Activated CD4-positive, alpha-beta T cell treated with anti-CD3 and anti-CD28 coated beads, Interleukin-2, amount 50 U/mL, for 1 hour (primary cell): ENCODE data around the gene SKP1.
A peak's percentile ranks its signal among the peaks of the same experiment; 100 is the strongest.

Source experiments
- DNase-seq: peaks from one replicate; pipeline ENCODE4 v3.0.0-alpha.2; 2020

The SKP1 gene

DNA sequence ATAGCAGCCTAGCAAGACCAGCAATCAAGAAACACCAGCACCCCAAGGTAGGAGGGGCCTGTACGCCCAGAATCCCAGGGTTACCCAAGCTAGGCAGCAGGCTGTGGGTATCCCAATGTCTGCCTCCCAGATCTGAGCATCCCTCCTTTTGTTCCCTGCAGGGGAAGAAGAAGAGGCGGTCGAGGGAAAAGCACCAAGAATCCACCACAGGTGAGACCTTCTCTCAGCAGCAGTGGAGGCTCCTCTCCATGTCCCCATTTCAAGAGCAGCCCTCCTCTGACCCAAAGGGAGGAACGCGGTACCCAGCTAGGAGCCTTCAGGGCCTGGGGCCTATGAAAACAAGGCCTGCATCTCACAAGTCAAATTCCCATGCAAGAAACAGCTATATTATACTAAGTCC, 33.3 kb downstream of the SKP1 start:
- DNase-seq: no peak

- no peak for DNase-seq
Measured at GRCh38 chr5:134142806-134143205, 33.9 kb downstream of the SKP1 start.

DNA sequence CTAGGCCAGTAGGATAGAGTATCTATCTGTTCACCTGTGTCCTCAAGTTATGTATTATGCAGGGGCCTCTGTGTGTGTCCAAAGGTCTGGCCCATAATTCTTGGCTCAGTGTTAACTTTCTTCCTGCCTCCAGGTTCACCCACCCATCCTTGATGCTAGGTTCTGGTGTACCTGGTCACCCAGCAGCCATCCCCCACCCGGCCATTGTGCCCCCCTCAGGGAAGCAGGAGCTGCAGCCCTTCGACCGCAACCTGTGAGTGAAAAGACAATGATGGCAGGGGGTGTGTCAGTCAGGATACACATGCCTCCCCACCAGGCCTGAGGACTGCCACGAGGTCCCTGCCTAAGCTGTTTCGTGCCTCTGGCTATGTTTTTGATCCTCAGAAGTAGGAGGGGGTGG, 34.7 kb downstream of the SKP1 start:
- DNase-seq: no peak

- no peak for DNase-seq
Measured at GRCh38 chr5:134141331-134142050, 35.3 kb downstream of the SKP1 start.

- peak; percentile 60 for DNase-seq
Measured at GRCh38 chr5:134140530-134141201, 36.1 kb downstream of the SKP1 start.

DNA sequence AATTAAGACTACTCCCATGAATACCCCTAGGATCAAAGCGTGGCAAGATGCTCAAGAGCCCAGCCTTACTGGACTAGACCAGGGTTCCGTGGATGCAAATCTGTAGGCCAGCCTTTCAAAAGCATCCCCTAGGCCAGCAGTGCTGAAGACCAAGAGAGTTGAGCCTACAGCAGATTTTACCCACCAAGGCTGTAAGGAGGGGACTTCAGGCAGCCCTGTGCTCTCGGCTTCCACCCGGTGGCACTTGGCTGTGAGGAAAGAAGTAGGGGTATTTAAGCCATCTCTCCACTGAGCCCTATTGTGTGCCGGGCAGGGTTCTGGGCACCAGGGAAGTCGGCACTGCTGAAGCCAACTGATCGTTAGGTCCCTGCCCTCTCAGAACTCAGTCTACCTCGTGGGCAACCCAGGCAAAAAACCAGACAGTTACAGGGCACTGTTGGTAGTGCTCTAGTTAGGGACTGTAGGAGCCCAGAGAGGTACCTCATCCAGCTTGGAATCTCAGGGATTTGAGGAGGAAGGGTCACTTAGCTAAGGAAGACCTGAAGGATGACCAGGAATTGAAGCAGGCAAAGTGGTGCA, 36.8 kb downstream of the SKP1 start:
- no peak for DNase-seq

- no peak for DNase-seq
Measured at GRCh38 chr5:134139377-134139851, 37.3 kb downstream of the SKP1 start.

GRCh38 chr5:134138416-134139376, 38.1 kb downstream of the SKP1 start:
- peak; percentile 28 for DNase-seq

GRCh38 chr5:134136771-134137170, 40.0 kb downstream of the SKP1 start:
- DNase-seq: peak; percentile 1

DNA sequence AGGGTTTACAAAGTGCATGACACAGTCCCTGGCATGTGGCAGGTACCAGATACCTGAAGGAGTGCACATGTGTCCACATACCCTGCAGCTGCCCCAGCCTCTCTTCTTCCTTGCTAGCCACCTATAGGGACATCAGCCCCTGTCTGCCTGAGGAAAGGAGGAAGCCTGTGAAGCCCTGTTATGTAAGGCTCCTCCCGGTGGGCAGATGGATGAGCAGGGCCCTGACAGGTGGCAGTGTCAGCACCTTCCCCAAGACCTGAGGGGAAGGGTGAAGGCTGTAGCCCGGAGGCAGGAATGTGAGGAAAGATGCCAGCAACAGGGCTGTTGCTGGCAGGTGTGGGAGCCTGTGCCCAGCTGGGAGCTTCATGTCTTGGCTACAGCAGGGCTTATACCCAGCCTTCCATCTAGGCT, 40.5 kb downstream of the SKP1 start:
- peak; percentile 2 for DNase-seq

GRCh38 chr5:134135091-134135655, 41.6 kb downstream of the SKP1 start:
- DNase-seq: peak; percentile 1

GRCh38 chr5:134133995-134134541, 42.7 kb downstream of the SKP1 start:
- peak; percentile 0 for DNase-seq

DNA sequence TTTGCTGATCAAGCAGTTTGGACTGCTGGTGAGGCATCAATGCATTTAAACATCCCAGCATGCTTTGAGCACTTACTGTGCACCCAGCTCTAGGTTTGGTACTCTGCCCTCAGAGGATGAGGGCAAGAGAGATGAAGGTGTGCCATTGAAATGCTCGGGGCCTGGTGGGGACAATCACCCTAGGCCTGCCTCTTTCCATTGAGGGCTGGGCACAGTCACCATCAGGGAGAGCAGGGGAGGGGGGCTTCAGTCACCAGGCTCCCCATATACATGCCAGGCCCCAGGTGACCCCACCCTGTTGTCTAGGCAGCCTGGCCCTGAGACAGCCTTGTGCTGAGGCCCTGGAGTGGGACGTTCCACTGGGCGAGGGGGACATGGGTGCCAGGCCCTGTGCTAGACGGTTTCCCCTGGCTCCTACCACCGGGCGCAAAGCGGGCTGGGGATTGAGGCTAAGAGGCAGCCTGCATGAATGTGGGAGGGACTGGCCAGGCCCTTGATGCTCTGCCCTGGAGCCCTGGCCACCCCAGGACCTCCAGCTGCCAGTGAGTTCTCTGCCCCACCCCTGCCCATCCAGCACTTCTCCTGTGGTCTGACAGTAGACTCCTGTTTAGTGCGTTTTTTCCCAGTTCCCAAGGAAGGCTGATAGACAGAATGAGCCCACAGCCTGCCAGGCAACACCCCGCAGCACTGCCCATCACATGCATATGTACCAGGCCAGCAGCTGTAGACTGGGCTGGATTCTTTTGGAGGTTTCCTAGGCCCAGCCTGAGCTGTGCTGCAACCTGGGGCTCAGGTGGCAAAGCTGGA, 43.4 kb downstream of the SKP1 start:
- DNase-seq: peak; percentile 16

- DNase-seq: peak; percentile 80
Measured at GRCh38 chr5:134132372-134133187, 44.2 kb downstream of the SKP1 start.

GRCh38 chr5:134131578-134132350, 45.0 kb downstream of the SKP1 start:
- DNase-seq: no peak

- no peak for DNase-seq
Measured at GRCh38 chr5:134131165-134131564, 45.6 kb downstream of the SKP1 start.

GRCh38 chr5:134130239-134130945, 46.4 kb downstream of the SKP1 start:
- no peak for DNase-seq

DNA sequence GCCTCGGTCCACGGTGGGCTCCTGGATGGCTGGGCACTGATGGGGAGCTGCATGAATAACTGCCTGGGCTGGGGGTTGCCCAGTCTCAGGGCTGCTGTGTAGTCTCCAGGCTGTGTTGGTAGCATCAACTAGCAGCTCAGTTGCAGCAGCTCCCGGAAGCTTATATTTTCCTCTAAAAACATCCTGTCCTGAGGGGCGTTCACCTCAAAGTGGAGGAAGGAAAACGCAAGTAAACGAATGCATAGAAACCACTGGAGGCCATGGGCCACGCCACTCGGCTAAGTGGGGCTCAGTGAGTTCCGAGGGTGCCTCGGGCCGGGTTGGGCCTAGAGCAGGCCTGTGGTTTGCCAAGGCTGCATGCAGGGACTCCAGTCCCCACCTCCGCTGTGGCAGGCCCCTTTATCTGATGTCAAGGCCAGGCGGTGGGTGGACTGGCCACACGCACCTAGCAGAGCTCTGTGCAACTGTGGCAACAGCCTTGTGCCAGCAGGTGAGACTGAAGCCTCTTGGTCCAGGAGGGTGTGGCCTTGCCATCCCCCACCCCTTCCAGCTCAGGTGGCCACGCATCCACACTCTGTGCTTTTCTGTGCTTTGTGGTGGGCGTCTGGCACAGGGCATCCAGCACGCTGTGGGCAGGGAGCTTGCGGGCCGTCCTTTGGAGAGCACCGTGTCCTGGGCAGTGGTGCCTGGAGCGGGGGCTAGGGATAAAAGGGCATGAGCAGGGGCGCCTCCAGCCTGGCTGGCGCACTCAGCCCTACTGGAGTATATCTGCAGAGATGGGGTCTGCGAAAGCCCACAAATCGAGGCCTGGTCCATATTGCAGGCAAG, 47.1 kb downstream of the SKP1 start:
- DNase-seq: no peak
